Activated CD4-positive, alpha-beta T cell treated with anti-CD3 and anti-CD28 coated beads, Interleukin-2, amount 50 U/mL, for 1 hour (primary cell): Measurements from ENCODE around the gene MLIP.
"Not testable (repeated sequence)": the region's sequence is repeated elsewhere in the genome, so short reads cannot be mapped to it uniquely, and the experiment has no call there.

Experiments used
- DNase-seq: peaks from one replicate; pipeline ENCODE4 v3.0.0-alpha.2; 2020

MLIP gene

GRCh38 chr6:54111341-54112045 is at the start of gene MLIP:
MLIP (plus strand) TSS chr6:54111443; CDS start chr6:54111480, 37 bp downstream.
- DNase-seq, result no peak

- DNase-seq, result no peak
Measured at GRCh38 chr6:54063228-54063539, 48.1 kb upstream of the MLIP start.

GRCh38 chr6:54068694-54069093 is 42.5 kb upstream of the MLIP start:
- DNase-seq, result no peak

GRCh38 chr6:54070025-54070424 is 41.2 kb upstream of the MLIP start:
- DNase-seq, result no peak

- no peak for DNase-seq
Measured at GRCh38 chr6:54071821-54072340, 39.4 kb upstream of the MLIP start.

GRCh38 chr6:54072635-54073313 is 38.5 kb upstream of the MLIP start:
- no peak for DNase-seq

GRCh38 chr6:54073487-54073886 is 37.8 kb upstream of the MLIP start:
- DNase-seq, result no peak

- no peak for DNase-seq
Measured at GRCh38 chr6:54074109-54074508, 37.1 kb upstream of the MLIP start.

DNA sequence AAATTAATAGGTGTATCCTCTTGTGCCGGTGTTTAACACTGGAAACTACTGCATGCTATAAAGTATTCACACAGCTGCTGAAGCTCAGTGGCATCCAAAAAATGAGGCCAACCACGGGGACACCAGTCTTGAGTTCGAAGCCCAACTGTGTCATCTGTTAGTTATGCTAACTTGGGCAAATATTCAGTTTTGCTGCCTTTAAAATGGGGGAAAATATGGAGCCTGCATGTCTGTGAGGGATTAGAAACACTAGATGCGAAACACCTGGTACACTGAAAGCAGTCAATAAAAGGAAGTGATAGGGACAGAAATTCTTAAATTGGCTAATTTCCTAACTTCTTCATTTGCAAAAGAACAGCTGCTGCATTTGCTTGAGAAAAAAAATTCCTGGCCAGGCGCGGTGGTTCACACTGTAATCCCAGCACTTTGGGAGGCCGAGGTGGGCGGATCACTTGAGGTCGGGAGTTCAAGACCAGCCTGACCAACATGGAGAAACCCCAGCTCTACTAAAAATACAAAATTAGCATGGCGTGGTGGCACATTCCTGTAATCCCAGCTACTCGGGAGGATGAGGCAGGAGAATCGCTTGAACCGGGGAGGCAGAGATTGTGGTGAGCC is 36.6 kb upstream of the MLIP start:
- DNase-seq, result no peak

GRCh38 chr6:54076159-54076789 is 35.0 kb upstream of the MLIP start:
- DNase-seq, result no peak

- not testable (repeated sequence) for DNase-seq
Measured at GRCh38 chr6:54081499-54081898, 29.7 kb upstream of the MLIP start.

DNA sequence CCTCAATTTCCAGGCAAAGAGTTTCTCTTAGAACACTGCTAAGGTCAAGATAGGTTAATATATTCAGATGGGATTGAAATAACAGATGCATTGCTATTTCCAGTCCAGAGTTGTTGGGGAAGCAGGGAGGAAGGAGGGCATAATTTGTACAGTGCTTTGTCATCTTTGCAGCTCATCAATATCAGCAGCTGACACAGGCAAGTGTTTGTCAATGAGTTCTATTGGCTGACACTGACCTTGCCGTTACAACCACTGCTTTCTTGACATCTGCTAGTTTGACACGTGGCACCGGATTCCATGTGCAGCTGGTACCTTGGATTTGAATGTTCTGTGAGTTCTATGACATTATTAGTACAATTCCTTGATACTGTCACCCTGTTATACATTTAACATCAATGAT is 28.0 kb upstream of the MLIP start:
- DNase-seq, result no peak

GRCh38 chr6:54084231-54084630 is 27.0 kb upstream of the MLIP start:
- DNase-seq, result no peak

GRCh38 chr6:54085047-54085446 is 26.2 kb upstream of the MLIP start:
- no peak for DNase-seq

- DNase-seq, result no peak
Measured at GRCh38 chr6:54085541-54085940, 25.7 kb upstream of the MLIP start.

GRCh38 chr6:54086439-54086838 is 24.8 kb upstream of the MLIP start:
- DNase-seq, result no peak

DNA sequence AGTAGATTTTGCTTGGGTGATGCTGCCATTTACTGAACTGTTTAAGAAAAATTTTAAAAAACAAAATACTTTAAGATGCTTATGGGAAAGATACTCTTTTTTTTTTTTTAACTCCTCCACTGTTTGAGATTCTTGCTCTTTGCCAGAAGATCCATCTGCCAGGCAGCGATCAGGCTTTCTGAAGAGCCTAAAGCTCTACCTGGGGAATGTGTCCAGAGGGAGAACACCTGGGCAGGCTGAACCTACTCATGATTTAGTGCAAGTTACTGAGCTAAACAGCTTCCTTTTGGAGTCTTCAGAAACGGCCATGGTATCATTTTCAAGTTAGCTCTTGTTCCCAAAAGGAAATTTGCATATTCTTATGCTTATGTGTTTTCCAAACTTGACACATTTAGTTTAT is 23.5 kb upstream of the MLIP start:
- no peak for DNase-seq

GRCh38 chr6:54093326-54093948 is 17.8 kb upstream of the MLIP start:
- no peak for DNase-seq

DNA sequence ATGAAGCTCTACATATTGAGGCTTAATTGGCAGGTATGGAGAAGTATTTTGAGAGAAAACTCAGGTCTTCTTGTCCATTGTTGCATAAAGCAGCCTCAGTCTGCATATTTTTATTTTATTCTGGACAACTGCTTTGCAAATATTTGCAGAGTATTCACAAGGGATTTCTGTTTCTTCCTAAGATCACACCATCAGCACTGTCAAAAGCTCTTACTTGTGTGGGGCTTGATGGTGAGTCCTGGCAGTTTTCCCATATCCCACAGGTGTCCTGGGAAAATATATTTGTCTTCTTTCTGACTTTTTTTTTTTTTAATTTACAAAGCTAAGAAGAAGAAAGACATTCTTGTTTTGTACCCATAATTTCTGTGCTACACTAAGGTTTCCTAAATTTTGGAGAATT is 16.9 kb upstream of the MLIP start:
- DNase-seq, result no peak

- no peak for DNase-seq
Measured at GRCh38 chr6:54094786-54095185, 16.5 kb upstream of the MLIP start.

DNA sequence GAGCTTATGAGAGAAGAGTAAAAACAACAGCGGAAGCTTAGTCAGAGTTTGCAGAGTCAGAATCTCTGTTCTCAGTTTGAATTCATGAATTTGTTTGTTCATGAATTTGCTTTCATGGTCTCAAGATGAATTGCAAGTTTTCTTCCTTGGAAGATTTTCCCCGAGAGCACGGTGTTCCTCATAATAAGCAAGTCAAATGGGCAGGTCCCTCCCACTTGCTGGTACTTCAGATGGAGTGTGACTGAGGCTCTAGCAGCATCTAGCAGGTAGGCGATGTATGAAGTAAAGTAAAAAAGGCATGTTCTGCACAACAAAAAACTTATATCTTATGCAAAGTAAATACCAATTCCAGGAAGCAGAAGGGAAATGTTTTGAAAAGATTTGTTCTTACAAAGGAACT is 15.5 kb upstream of the MLIP start:
- no peak for DNase-seq

GRCh38 chr6:54096811-54097210 is 14.4 kb upstream of the MLIP start:
- DNase-seq, result no peak

- no peak for DNase-seq
Measured at GRCh38 chr6:54097753-54098152, 13.5 kb upstream of the MLIP start.
